HCT116 (cell line): ENCODE data around the gene MID1. TPM values are rescaled to one million over a fixed set of nuclear protein-coding genes. Genes with fewer than 3 reads are reported as not detected.

ENCODE experiments used
- ATAC-seq: fragments of 200-7000 bp; cut with Tn5 transposase; 2 replicates; pipeline ENCODE4 v1.9.1; 2020; ENCODE audit warnings: mild to moderate bottlenecking, moderate library complexity
- BruUV-seq: library from RNA; stranded (reverse); fragments of 400-500 nt; replicated peaks from 2 replicates; lab custom pipeline; 2021; lab: Mats Ljungman, UMichigan
- CTCF ChIA-PET: fragments of 300-600 bp; sonication (Branson Sonifier 250); formaldehyde crosslinking; loops from one replicate; lab custom pipeline; 2021; ENCODE audit warnings: antibody characterized with exemption; lab: Charles Lee
- POLR2A ChIA-PET: fragments of 300-600, 350-600 bp; sonication (Branson Sonifier 250); formaldehyde crosslinking; loops from one replicate; lab custom pipeline; 2021; ENCODE audit warnings: antibody characterized with exemption; lab: Charles Lee
- RAD21 ChIA-PET, 2 experiments: fragments of 300-600 bp; sonication (Branson Sonifier 250); formaldehyde crosslinking; loops; one replicate each; lab custom pipeline; 2023; ENCODE audit warnings: low total read pairs in 2 of 2; ENCODE audit not compliant: uncharacterized antibody in 2 of 2, unreplicated experiment in 2 of 2, low non-redundant PET in 1 of 2; lab: Charles Lee
- DNase-seq: peaks from one replicate; pipeline ENCODE4 v3.0.0-alpha.2; 2010; ENCODE audit warnings: low read depth, low spot score
- H2AFZ ChIP-seq: fragments of 200-600 bp; shearing (Covaris generic), sonication (generic); 2 replicates; pipeline ENCODE4 v1.6.1; 2017; ENCODE audit warnings: low read depth, mixed run types, mixed read lengths, antibody characterized with exemption, low read length; ENCODE audit not compliant: poor library complexity, severe bottlenecking
- H3K27ac ChIP-seq: 2 replicates; pipeline ENCODE4 v1.5.1; 2012; ENCODE audit warnings: low read depth, low read length
- H3K27me3 ChIP-seq: fragments of 200-600 bp; sonication (generic); 2 replicates; pipeline ENCODE4 v1.6.1; 2016; ENCODE audit warnings: mixed run types, low read length, mixed read lengths; ENCODE audit not compliant: insufficient read depth
- H3K36me3 ChIP-seq, 2 experiments: fragments of 200-500 bp in 1 of 2; fragments of 200-600 bp in 1 of 2; sonication (Bioruptor generic) in 1 of 2; sonication (generic) in 1 of 2; 2 replicates each; pipeline versions ENCODE4 v1.5.1 to v1.6.1; 2014 to 2016; ENCODE audit warnings: low read length in 2 of 2, inconsistent platforms in 1 of 2, mixed read lengths in 1 of 2, mixed run types in 1 of 2; ENCODE audit not compliant: insufficient read depth in 2 of 2, control insufficient read depth in 1 of 2
- H3K4me1 ChIP-seq, 2 experiments: fragments of 200-600 bp in 1 of 2; sonication (generic) in 1 of 2; 2 replicates each; pipeline versions ENCODE4 v1.5.1 to v1.6.1; 2012 to 2017; ENCODE audit warnings: low read length in 2 of 2, inconsistent platforms in 1 of 2, mild to moderate bottlenecking in 1 of 2, mixed read lengths in 1 of 2, mixed run types in 1 of 2, moderate library complexity in 1 of 2; ENCODE audit not compliant: insufficient read depth in 2 of 2, control insufficient read depth in 1 of 2
- H3K4me2 ChIP-seq: fragments of 200-600 bp; sonication (generic); 2 replicates; pipeline ENCODE4 v1.6.1; 2017; ENCODE audit warnings: mixed run types, low read length, mixed read lengths
- H3K4me3 ChIP-seq, 2 experiments: fragments of 200-600 bp in 1 of 2; sonication (generic) in 1 of 2; replicated peaks in 1 of 2; 2 replicates each; pipeline ENCODE4 v1.5.1; 2011 to 2016; ENCODE audit warnings: low read length in 2 of 2, control low read depth in 1 of 2, low read depth in 1 of 2, mild to moderate bottlenecking in 1 of 2, mixed read lengths in 1 of 2, mixed run types in 1 of 2
- H3K79me2 ChIP-seq: fragments of 200-600 bp; sonication (generic); 2 replicates; pipeline ENCODE4 v1.6.1; 2017; ENCODE audit warnings: mild to moderate bottlenecking, mixed run types, low read length, moderate library complexity, mixed read lengths; ENCODE audit not compliant: insufficient read depth
- H3K9ac ChIP-seq: fragments of 200-600 bp; sonication (generic); 2 replicates; pipeline ENCODE4 v1.6.1; 2016; ENCODE audit warnings: low read length, mixed read lengths
- H3K9me2 ChIP-seq: fragments of 200-600 bp; sonication (generic), shearing (Covaris generic); 2 replicates; pipeline ENCODE4 v1.6.1; 2017; ENCODE audit warnings: mixed run types, mild to moderate bottlenecking, moderate library complexity; ENCODE audit not compliant: insufficient read depth
- H3K9me3 ChIP-seq, 2 experiments: fragments of 200-500 bp in 1 of 2; fragments of 200-600 bp in 1 of 2; sonication (Bioruptor generic) in 1 of 2; sonication (generic) in 1 of 2; 2 replicates each; pipeline ENCODE4 v1.6.1; 2014 to 2017; ENCODE audit warnings: low read length in 2 of 2, mixed read lengths in 2 of 2, inconsistent platforms in 1 of 2, low read depth in 1 of 2, mild to moderate bottlenecking in 1 of 2, mixed run types in 1 of 2, moderate library complexity in 1 of 2; ENCODE audit not compliant: control insufficient read depth in 1 of 2, insufficient read depth in 1 of 2
- H4K20me1 ChIP-seq: fragments of 200-600 bp; sonication (generic), shearing (Covaris generic); 2 replicates; pipeline ENCODE4 v1.6.1; 2017; ENCODE audit warnings: mixed run types, mild to moderate bottlenecking, moderate library complexity; ENCODE audit not compliant: insufficient read depth
- ATF3 ChIP-seq: IDR thresholded peaks from 2 replicates; pipeline ENCODE4 v1.6.1; 2012
- CBX3 ChIP-seq: IDR thresholded peaks from 2 replicates; pipeline ENCODE4 v1.6.1; 2012; ENCODE audit warnings: low read depth
- CEBPB ChIP-seq: IDR thresholded peaks from 2 replicates; pipeline ENCODE4 v1.6.1; 2012; ENCODE audit warnings: low read depth
- CTCF ChIP-seq, 3 experiments: fragments of 200-600 bp in 1 of 3; sonication (generic) in 1 of 3; IDR thresholded peaks in 2 of 3; conservative IDR thresholded peaks in 1 of 3; 2 replicates each; pipeline ENCODE4 v1.5.1; 2012 to 2017; ENCODE audit warnings: low read depth in 2 of 3, low read length in 2 of 3, antibody characterized with exemption in 1 of 3, borderline replicate concordance in 1 of 3, control low read depth in 1 of 3, mild to moderate bottlenecking in 1 of 3, mixed read lengths in 1 of 3, mixed run types in 1 of 3, moderate library complexity in 1 of 3; ENCODE audit not compliant: insufficient read depth in 1 of 3
- EZH2 ChIP-seq: fragments of 200-600 bp; sonication (generic); IDR thresholded peaks from 2 replicates; pipeline ENCODE4 v1.6.1; 2017; ENCODE audit warnings: antibody characterized with exemption, mixed run types
- JUND ChIP-seq: IDR thresholded peaks from 2 replicates; pipeline ENCODE4 v1.6.1; 2012
- MAX ChIP-seq: IDR thresholded peaks from 2 replicates; pipeline ENCODE4 v1.6.1; 2012
- RAD21 ChIP-seq: IDR thresholded peaks from 2 replicates; pipeline ENCODE4 v1.6.1; 2012; ENCODE audit warnings: low read depth, mild to moderate bottlenecking
- REST ChIP-seq: IDR thresholded peaks from 2 replicates; pipeline ENCODE4 v1.6.1; 2012; ENCODE audit warnings: low read depth
- SRF ChIP-seq: IDR thresholded peaks from 2 replicates; pipeline ENCODE4 v1.6.1; 2012; ENCODE audit warnings: low read depth
- ZBTB33 ChIP-seq: IDR thresholded peaks from 2 replicates; pipeline ENCODE4 v1.6.1; 2011; ENCODE audit warnings: mild to moderate bottlenecking, low read length, moderate library complexity; ENCODE audit not compliant: insufficient replicate concordance; ENCODE audit errors: extremely low read depth
- ZFX ChIP-seq: fragments of 450-650 bp; IDR thresholded peaks from 2 replicates; pipeline ENCODE4 v1.6.1; 2017
- ZNF274 ChIP-seq: fragments of 200-500 bp; sonication (Bioruptor generic); IDR thresholded peaks from 2 replicates; pipeline ENCODE4 v1.6.1; 2014; ENCODE audit warnings: mild to moderate bottlenecking, low read depth, low read length, inconsistent platforms
- intact Hi-C: fragments of 100-400 bp; cut with micrococcal nuclease; formaldehyde crosslinking; loops from 2 replicates; pipeline ENCODE4 v1.10.0; 2022
- total RNA-seq: library from RNA; stranded (reverse); gene quantifications from one replicate; pipeline ENCODE4 v1.2.1, GENCODE V29; 2021; ENCODE audit not compliant: unreplicated experiment

The MID1 gene
- total RNA-seq, 1 experiment from 2014 or later: 48.8 TPM

GRCh38 chrX:10603612-10604011, 16.8 kb downstream of the MID1 start:
- Histone ChIP-seq H3K36me3 (0 out of 4 replicates have a peak, but pooled peaks cover 0 to under 1% of the 10 kb centered on the region in 2 experiments), H3K27ac (no peak overlapping the region), H3K9me2 (no peaks in the 10 kb centered on the region), H3K4me3 (no peak overlapping the region), H3K4me2 (no peak overlapping the region), H2AFZ (no peak overlapping the region), H3K9me3 (no peaks in the 10 kb centered on the region), H3K27me3 (no peaks in the 10 kb centered on the region), H3K9ac (no peak overlapping the region), H3K79me2 (peaks cover 97% of the 10 kb centered on the region), H4K20me1 (no peaks in the 10 kb centered on the region), H3K4me1 (peaks cover 0 to 8% of the 10 kb centered on the region in 2 experiments; a peak in 1 of 4 replicates)
- DNase-seq: no peak
- no TSS peak for BruUV-seq
- CTCF ChIA-PET: interaction anchor here (1.3 kb wide), 1 partner anchor 13 kb away, joined by 3 read pairs; no protein-coding TSS in a partner anchor
- no peak for TF ChIP-seq CBX3
- no peak for TF ChIP-seq JUND
- TF ChIP-seq ZBTB33: no peak
- no peak for TF ChIP-seq ATF3
- no peak for TF ChIP-seq RAD21
- no peak for TF ChIP-seq CEBPB
- no peak for TF ChIP-seq ZNF274
- no peak for TF ChIP-seq REST
- TF ChIP-seq MAX: no peak
- no peak for TF ChIP-seq SRF
- no peak for TF ChIP-seq ZFX
- no peak for TF ChIP-seq CTCF (IDR thresholded peaks at IDR 0.05 in 2 of 3, conservative IDR thresholded peaks at IDR 0.05 in 1 of 3; ENCODE audit: borderline replicate concordance in 1 of 3, insufficient read depth in 1 of 3, low read depth in 2 of 3, low read length in 2 of 3)
- TF ChIP-seq EZH2: no peak
- RAD21 ChIA-PET: no interaction called here
- ATAC-seq: no peak
- intact Hi-C loops: no loop called here
- POLR2A ChIA-PET: no interaction called here
